Renal pelvis (tissue), 4 donors: ENCODE measurements around the gene KCNJ14. TPM values are rescaled to one million over a fixed set of nuclear protein-coding genes. Genes with fewer than 3 reads are reported as not detected.
A peak's percentile ranks its signal among the peaks of the same experiment; 100 is the strongest.

Experiments
- DNase-seq: peaks from one replicate; pipeline ENCODE4 v3.0.0-alpha.2; 2013
- polyA plus RNA-seq, 3 donors: library from polyadenylated mRNA; unstranded; fragments of 120-200 nt; gene quantifications; one replicate each; pipeline ENCODE4 v1.2.1, GENCODE V29; 2013; ENCODE audit not compliant: insufficient read length in 3 of 3

KCNJ14 gene
- polyA plus RNA-seq, 3 donors = 0.61 to 1.0 (median 1.0) TPM

DNA sequence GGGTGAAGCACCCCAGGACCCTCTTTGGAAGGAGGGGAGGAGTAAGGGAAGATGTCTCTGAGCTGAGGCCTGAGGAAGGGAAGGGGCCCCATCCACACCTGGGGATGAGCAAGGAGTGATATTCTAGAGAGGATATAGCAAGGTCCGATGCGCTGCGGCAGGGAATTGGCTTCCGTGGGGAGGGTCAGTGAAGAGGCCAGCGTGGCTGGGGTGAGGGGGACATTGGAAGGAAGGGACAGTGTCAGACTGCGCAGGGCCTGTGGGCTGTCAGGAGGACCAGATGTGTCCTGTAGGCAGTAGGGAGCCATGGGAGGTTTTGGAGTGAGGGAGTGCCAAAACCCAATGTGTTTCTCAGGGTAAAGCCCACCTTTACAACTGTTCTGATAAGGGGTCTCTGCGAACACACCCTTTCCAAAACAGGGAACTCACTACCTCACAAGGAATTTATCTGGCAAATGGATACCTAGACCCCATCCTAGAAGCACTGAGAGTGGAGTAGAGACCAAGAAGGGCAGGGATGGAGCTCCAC, 52.6 kb downstream of the KCNJ14 start:
- no peak for DNase-seq

DNA sequence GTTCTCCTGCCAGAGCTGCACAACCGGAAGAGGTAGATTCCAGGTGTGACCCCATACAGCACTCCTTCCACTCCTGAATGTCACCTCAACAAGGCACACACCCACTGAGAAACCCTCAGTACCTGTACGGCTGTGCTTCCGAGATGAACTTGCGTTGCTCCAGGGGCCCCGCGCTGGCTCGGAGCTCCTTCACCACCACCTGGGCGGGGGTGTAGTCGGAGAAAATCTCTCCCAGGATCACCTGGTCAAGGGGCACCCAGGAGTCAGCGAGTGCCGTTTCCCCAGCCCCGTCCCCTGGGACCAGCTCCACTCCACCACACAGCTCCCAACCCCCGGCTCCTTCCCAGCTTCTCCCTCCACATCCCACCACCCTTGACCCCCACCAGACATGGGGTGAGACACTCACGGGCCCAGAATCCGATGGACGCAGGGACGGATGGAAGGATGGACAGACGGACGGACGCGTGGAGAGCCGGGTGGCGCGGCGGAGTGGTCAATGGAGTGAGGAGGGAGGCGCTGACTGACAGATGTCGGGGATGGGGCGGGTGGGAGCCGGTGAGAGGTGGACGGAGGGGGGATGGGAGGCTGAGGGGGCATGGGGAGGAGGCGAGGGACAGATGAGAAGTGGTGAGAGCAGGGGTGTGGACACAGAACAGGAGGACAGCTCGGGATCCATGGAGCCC, 53.5 kb downstream of the KCNJ14 start:
- DNase-seq = no peak

DNA sequence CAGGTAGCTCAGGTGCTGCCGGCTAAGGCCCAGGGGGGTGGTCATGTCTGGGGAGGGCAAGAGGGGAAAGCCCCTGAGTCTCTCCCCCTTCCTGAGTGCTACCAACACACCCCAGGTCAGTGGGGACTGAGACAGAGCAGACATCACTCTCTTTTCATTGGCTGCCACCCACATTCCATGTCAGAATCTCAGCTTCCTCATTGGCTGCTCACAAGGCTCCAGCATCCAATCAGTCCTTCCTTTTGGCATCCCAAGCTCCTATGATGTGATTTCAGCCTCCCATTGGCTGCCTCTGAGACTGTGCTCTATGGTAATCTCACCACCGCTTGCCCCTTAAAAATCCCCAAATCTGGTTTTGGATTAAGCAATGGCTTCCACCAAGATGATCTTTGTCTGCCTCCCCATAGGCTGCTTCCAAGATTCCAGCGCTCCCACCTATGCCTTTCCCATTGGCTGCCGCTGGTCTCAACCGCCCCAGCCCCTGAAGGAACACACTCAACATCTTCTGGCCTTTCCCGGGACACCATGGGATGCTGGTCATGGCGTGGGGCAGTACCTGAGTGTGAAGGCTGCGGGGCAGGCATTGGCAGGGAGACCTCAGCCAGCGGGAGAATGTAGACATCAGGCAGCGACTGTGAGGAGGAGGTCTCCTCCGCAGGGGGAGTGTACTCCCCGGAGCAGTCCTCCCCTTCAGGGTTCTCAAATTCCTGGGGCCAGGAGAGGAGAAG, 54.3 kb downstream of the KCNJ14 start:
- DNase-seq = no peak

DNA sequence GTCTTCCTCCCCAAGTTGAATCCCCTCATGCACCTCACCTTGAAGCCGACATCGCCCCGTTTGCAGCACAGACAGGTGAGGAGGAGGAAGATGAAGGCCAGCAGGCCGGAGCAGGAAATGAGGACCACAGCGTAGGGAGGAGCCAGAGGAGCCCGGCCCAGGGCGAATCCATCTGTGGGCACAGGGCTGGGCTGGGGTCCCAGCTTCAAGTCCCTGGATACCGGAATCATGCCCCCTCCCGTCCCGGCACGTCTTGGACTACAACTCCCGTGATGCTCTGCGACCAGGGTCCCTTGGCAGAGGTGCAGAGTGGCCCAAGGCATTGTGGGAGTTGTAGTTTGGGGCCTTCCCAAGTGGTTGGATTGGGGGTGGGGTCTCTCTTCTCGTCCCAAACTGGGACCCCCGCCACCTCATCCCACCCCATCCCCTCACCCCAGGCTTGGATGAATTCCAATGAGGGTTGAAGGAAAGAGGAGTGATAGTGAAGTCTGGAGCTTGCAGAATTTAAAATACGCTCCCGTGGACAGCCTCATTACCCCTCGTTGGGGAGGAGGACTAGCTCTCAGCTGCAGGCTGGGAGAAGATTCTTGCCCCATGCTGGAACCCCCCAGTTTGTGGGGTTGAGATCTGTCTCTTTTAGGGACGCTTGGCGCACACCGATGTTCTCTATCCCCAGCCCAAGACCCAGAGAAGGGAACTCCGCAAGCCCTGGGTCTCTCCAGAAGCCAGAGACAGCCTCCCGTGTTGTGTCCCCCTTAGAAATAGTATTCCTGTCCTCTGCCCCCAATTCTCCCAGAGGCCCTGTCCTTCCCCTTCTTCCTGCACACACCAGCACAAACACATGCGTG, 55.3 kb downstream of the KCNJ14 start:
- DNase-seq = no peak

DNA sequence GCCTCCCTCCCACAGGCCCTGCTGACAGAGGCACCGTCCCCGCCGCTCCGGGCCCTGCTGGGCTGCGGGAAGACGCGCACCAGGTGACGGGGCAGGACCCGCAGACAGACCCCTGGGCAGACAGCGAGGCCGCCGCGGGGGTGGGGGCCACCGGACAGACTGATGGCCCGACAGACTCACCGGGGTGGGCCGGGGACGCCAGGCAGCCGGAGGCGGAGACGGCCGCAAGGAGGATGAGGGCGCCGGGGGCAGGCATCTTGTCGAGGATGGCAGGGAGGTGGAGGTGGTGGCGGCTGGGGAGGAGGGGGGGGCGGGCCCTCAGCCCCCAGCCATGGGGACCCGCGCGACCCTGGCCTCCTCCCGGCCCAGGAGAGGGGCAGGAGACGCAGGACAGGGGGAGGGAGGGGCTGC, 56.0 kb downstream of the KCNJ14 start:
- DNase-seq = no peak

DNA sequence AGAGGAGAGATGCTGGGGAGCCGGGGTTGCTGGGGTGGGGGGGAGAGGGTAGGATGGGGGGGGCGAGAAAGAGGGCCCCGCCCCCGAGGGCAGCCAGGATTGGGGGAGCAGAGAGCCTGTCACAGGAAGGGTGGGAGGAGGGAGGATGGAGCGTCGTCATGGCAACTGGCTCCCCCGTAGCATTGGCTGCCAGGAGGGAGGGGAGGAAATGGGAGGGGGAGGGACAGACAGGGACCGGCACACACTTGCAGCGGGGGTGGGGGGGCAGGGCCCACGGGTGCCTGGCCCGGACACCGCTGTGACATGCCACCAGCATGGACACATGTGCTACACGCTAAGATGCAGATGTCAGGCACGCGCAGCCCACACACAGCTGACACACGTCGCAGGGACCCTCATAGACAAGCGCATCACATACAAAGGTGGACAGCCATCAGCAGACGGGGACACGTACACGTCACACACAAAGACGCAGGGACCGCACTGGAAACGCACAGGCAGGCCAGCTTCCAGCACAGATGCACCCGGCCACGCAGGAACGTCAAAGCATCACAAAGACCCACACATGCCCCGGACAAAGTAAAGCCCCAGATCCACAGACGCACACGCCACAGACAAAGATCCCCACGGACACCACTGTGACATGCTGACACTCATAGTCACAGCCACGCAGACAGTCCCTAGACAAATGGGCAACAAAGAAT, 56.6 kb downstream of the KCNJ14 start, which contains the start of gene LMTK3:
LMTK3 (minus strand) TSS at position 36 of the 704 bp plus-strand sequence. CDS start 259 bp downstream, outside the sequence.
- DNase-seq = no peak

DNA sequence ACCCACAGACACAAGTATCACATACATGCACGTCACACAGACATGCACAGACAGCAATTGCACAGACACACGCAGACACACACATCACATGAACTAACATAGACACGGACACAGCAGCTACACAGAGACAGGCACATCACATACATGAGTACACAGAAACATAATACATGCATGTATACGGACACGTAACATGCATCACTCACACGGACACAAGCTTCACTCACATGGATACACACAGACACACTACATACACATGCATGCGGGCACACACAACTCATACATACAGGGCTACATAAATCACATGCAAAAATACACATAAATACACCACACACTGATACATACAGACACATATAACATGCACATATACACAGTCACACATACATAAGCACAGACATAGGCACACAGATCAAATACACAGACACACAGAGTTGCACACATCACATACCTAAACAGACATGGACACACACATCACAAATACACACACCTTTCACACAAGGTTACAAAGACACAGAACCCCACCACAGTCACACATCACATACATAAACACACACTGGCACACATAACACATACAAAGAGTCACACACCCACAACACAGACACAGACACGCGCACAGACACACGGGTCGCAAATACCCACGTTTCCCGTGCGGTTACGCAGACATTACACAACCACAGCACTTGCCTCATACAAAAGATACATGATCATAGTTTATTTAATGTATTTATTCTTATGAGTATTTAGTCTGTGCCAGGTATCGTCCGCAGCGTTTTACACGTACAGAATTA, 57.3 kb downstream of the KCNJ14 start:
- DNase-seq = no peak

DNA sequence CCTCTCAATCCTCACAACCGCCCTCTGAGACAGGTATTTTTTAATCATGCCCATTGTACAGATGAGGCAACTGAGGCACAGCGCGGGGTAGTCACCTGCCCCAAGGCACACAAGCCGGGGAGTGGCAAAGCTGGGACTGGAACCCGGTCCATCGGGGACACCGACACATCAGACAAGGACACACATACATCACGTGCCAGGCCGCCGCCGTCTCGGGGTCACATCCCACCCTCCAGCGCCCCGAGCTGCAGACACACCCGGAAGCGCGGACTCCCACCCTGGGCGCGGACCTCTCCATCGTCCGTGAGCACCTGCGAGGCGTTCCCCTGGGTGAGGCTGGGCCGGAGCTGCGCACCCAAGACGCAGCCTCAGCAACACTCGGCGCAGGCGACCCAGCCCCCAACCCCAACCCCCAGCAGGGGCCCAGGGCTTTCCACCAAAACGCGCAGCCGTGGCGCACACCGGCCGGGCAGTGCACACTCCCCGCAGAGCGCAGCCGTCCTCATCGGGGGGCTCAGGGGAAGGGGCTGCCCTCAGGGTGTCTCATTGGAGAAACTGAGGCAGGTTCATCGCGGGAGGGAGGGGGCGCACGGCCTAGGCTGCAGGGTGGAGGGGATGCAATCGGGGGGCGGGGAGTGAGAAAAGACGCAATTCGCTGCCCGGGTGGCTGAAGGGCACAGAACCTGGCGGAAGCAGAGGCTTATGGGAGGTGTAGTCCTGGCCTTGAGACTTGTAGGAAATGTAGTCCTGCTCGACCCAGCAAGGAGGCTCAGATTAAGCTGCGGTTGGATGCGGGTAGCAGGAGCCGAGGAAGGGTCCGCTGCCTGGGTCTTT, 58.1 kb downstream of the KCNJ14 start:
- peak; percentile 64 for DNase-seq

DNA sequence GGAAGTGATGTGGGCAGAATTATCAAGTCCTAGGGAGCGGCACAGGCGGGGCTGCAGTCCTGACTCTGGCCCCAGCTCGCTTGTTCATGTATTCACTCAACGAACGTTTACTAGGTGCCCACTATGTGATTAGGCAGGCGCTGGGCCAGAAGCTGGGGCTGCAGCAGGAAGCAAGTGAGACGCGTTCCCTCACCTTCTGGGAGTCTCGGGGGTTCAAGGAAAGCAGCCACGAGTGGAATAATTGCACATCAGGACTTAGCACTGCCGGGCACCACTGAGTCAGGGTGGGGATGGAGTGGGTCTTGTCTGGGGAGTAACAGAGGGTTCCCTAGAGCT, 58.7 kb downstream of the KCNJ14 start:
- no peak for DNase-seq

DNA sequence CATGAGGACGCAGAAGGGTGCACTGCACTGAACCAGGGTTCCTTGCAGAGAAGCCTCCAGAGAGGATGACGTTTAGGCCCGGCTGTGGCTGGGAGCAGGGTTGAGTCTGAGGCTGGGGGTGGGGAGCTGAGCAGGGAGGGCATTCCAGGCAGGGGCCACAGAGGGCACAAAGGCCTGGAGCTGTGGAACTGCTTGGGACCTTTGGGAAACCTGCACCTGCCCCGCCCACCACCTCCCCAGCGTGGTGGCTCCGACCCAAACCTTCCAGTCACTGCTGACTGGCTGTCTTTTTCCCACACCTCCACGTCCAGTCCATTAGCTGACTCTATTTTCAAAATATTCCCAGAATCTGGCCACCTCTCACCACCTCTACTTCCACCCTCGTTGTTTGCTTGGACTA, 61.2 kb downstream of the KCNJ14 start:
- no peak for DNase-seq

Other genes starting within 250 kb of the KCNJ14 start
- 10 to 100 TPM; 52.5 to 62.7 (median 59.6) TPM for gene CARD8, start 199.7 kb upstream of the KCNJ14 start, polyA plus RNA-seq
- 1 to 10 TPM; 6.7 to 6.9 (median 6.8) TPM for gene ZNF114, start 185.5 kb upstream of the KCNJ14 start, polyA plus RNA-seq
- 10 to 100 TPM; 61.0 to 85.5 (median 67.3) TPM for gene EMP3, start 130.0 kb upstream of the KCNJ14 start, polyA plus RNA-seq
- 10 to 100 TPM; 13.5 to 15.7 (median 15.1) TPM for gene TMEM143, start 91.6 kb upstream of the KCNJ14 start, polyA plus RNA-seq
- gene SYNGR4, start 91.2 kb upstream of the KCNJ14 start, polyA plus RNA-seq = under 1 TPM; 0.67 to 0.88 (median 0.79) TPM
- 100 to 1,000 TPM; 230 to 248 (median 245) TPM for gene KDELR1, start 64.0 kb upstream of the KCNJ14 start, polyA plus RNA-seq
- under 1 TPM; 0.52 to 0.83 (median 0.71) TPM for gene GRIN2D, start 61.9 kb upstream of the KCNJ14 start, polyA plus RNA-seq
- gene GRWD1, start 9.6 kb upstream of the KCNJ14 start, polyA plus RNA-seq = 10 to 100 TPM; 29.1 to 31.9 (median 31.6) TPM
- 100 to 1,000 TPM in 2 of 3 donors, 10 to 100 TPM in 1; 88.1 to 115 (median 110) TPM for gene CYTH2, start 13.8 kb downstream of the KCNJ14 start, polyA plus RNA-seq
- 1 to 10 TPM; 3.5 to 3.7 (median 3.7) TPM for gene LMTK3, start 56.3 kb downstream of the KCNJ14 start, polyA plus RNA-seq
- gene SULT2B1, start 96.6 kb downstream of the KCNJ14 start, polyA plus RNA-seq = under 1 TPM; 0.43 to 0.81 (median 0.43) TPM
- under 1 TPM in 2 of 3 donors, not detected in 1; 0.23 to 0.24 TPM for gene SPACA4, start 151.2 kb downstream of the KCNJ14 start, polyA plus RNA-seq
- 1 to 10 TPM; 1.9 to 2.0 (median 1.9) TPM for gene FAM83E, start 159.5 kb downstream of the KCNJ14 start, polyA plus RNA-seq
- gene RPL18, start 163.6 kb downstream of the KCNJ14 start, polyA plus RNA-seq = 1,000 to 10,000 TPM; 1,186 to 1,447 (median 1,300) TPM
- 10 to 100 TPM; 30.2 to 35.2 (median 33.2) TPM for gene SPHK2, start 163.9 kb downstream of the KCNJ14 start, polyA plus RNA-seq
- 10 to 100 TPM; 13.8 to 15.4 (median 14.6) TPM for gene DBP, start 181.8 kb downstream of the KCNJ14 start, polyA plus RNA-seq
- gene CA11, start 190.6 kb downstream of the KCNJ14 start, polyA plus RNA-seq = 10 to 100 TPM; 23.2 to 29.6 (median 29.0) TPM
- 1 to 10 TPM in 2 of 3 donors, under 1 TPM in 1; 0.91 to 1.9 (median 1.5) TPM for gene NTN5, start 217.4 kb downstream of the KCNJ14 start, polyA plus RNA-seq
- gene FUT2, start 240.4 kb downstream of the KCNJ14 start, polyA plus RNA-seq = 1 to 10 TPM; 2.4 to 5.8 (median 3.3) TPM